HFFc6 (cell line): Measurements from ENCODE around the gene ABHD1. TPM values are rescaled to one million over a fixed set of nuclear protein-coding genes. Genes with fewer than 3 reads are reported as not detected.

Source experiments
- DNase-seq: peaks from one replicate; pipeline ENCODE4 v3.0.0-alpha.2; 2018
- H3K27ac Mint-ChIP-seq: 2 replicates; pipeline ENCODE4 v1.8.0; 2020; ENCODE audit warnings: mild to moderate bottlenecking, mixed read lengths
- H3K27me3 Mint-ChIP-seq: 2 replicates; pipeline ENCODE4 v1.8.0; 2021; ENCODE audit warnings: mild to moderate bottlenecking, moderate library complexity, mixed read lengths; ENCODE audit not compliant: insufficient read depth
- H3K36me3 Mint-ChIP-seq: 2 replicates; pipeline ENCODE4 v1.8.0; 2021; ENCODE audit warnings: low read depth, mixed read lengths
- H3K4me1 Mint-ChIP-seq: 2 replicates; pipeline ENCODE4 v1.8.0; 2020; ENCODE audit warnings: low read depth, mixed read lengths
- H3K4me3 Mint-ChIP-seq: 2 replicates; pipeline ENCODE4 v1.8.0; 2020; ENCODE audit warnings: mild to moderate bottlenecking, moderate library complexity, mixed read lengths
- H3K9me3 Mint-ChIP-seq: 2 replicates; pipeline ENCODE4 v1.8.0; 2020; ENCODE audit warnings: mild to moderate bottlenecking, mixed read lengths
- CTCF ChIP-seq: fragments of 200-600 bp; sonication (generic); IDR thresholded peaks from 2 replicates; pipeline ENCODE4 v1.5.0; 2021; ENCODE audit warnings: antibody characterized with exemption, mild to moderate bottlenecking
- total RNA-seq, 6 experiments: library from RNA; stranded (reverse); fragmentation: NEBNext Ultra II Directional; extraction: Animal tissue kit (Norgen Biotek cat#: 25700); gene quantifications; 2 replicates in 1 of 6; 3 replicates in 5 of 6; pipeline ENCODE4 v1.2.3, GENCODE V29; 2021

The ABHD1 gene
- total RNA-seq, 6 experiments from 2014 or later: not detected

DNA sequence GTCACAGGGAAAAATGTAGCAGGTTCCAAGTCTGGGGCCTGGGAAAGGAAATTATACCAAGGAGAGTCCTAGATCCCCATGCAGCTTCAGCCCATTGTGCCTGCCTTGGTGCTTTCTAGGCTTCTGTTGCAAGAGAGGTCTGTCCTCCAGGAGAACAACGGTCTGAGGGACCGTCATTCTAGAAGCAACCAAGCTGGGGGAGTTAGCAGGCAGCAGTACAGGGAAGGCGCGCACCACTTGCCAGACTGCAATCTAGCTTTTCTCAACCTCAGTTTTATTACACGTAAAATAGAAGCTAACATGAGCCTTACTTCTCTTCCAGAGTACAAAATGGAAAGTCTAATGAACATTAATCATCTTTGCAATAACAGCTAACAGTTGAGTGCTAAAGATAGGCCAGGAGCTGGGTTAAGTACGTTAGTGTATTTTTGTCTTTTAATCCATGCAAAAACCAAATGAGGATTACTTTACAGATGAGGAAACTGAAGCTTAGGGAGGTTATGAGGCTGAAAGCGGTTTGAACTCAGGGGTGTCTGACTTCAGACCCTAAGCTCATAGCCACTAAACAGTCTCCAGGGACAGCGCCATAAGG lies 27.1 kb downstream of the ABHD1 start:
- peaks cover 6% of the 10 kb centered on the region for H3K4me1 Mint-ChIP-seq
- H3K9me3 Mint-ChIP-seq: no peaks in the 10 kb centered on the region
- no peak overlapping the region for H3K4me3 Mint-ChIP-seq
- peaks cover 49% of the 10 kb centered on the region for H3K27me3 Mint-ChIP-seq
- no peak overlapping the region for H3K27ac Mint-ChIP-seq
- TF ChIP-seq CTCF: no peak
- no peak for DNase-seq
- no peaks in the 10 kb centered on the region for H3K36me3 Mint-ChIP-seq

GRCh38 chr2:27152102-27152795 lies 28.6 kb downstream of the ABHD1 start:
- Mint-ChIP-seq H3K27me3 (peaks cover 43% of the 10 kb centered on the region), H3K27ac (no peak overlapping the region)

GRCh38 chr2:27152796-27153464 lies 29.3 kb downstream of the ABHD1 start:
- Mint-ChIP-seq H3K4me1 (peaks cover 6% of the 10 kb centered on the region), H3K27me3 (peaks cover 43% of the 10 kb centered on the region), H3K27ac (no peak overlapping the region), H3K36me3 (no peaks in the 10 kb centered on the region), H3K9me3 (no peaks in the 10 kb centered on the region), H3K4me3 (no peak overlapping the region)
- DNase-seq: peak; percentile 43
- TF ChIP-seq CTCF: no peak

More at GRCh38 chr2:27152102-27152795, 28.6 kb downstream of the ABHD1 start:
- Mint-ChIP-seq H3K9me3 (no peaks in the 10 kb centered on the region), H3K4me3 (no peak overlapping the region), H3K4me1 (peaks cover 6% of the 10 kb centered on the region), H3K36me3 (no peaks in the 10 kb centered on the region)
- TF ChIP-seq CTCF: no peak
- no peak for DNase-seq

GRCh38 chr2:27154488-27154887 lies 30.9 kb downstream of the ABHD1 start:
- Mint-ChIP-seq H3K27me3 (peaks cover 42% of the 10 kb centered on the region), H3K4me3 (no peak overlapping the region), H3K9me3 (no peaks in the 10 kb centered on the region), H3K27ac (no peak overlapping the region), H3K36me3 (no peaks in the 10 kb centered on the region), H3K4me1 (peaks cover 6% of the 10 kb centered on the region)
- no peak for TF ChIP-seq CTCF
- no peak for DNase-seq

DNA sequence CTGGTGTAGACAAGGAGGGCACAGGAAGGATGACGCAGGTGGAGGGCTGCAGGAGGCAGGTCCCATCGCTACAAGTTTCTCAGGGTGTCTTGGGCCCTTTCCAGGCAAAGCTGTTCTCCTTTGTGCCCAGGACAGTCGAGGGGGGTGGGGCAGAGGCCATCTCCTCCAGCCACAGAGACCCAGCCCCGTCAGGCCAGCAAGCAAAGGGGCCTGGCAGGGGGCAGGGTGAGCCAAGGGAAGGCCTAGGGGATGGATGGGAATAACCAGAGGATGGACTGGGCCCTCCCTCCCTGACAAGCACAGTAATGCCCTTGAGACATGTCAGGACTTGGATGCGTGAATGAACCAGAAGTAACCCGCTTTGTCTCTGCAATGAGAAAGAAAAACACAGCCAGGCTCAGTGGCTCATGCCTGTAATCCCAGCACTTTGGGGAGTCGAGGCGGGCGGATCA lies 31.5 kb downstream of the ABHD1 start:
- Mint-ChIP-seq H3K27ac (no peak overlapping the region), H3K36me3 (no peaks in the 10 kb centered on the region), H3K4me3 (no peak overlapping the region), H3K9me3 (no peaks in the 10 kb centered on the region), H3K27me3 (peaks cover 39% of the 10 kb centered on the region), H3K4me1 (peaks cover 6% of the 10 kb centered on the region)
- no peak for DNase-seq
- TF ChIP-seq CTCF: no peak
